HL-60 (cell line): Measurements from ENCODE around the gene INPP5B.

Experiments used
- DNase-seq, 2 experiments: peaks; one replicate each; pipeline ENCODE4 v3.0.0-alpha.2; 2010 to 2020; ENCODE audit warnings: low read depth in 1 of 2, low spot score in 1 of 2
- H3K27ac ChIP-seq: fragments of 250-450 bp; sonication (Bioruptor Pico); replicated peaks from 2 replicates; pipeline ENCODE4 v1.5.1; 2020; ENCODE audit warnings: mild to moderate bottlenecking, moderate library complexity
- H3K27me3 ChIP-seq: fragments of 250-450 bp; sonication (Bioruptor Pico); 2 replicates; pipeline ENCODE4 v1.5.1; 2021; ENCODE audit warnings: mild to moderate bottlenecking, moderate library complexity; ENCODE audit not compliant: insufficient read depth, poor library complexity, severe bottlenecking
- H3K4me3 ChIP-seq: replicated peaks from 2 replicates; pipeline ENCODE4 v1.5.1; 2011; ENCODE audit warnings: mild to moderate bottlenecking, control low read depth, low read length; ENCODE audit not compliant: insufficient read depth
- GABPA ChIP-seq: IDR thresholded peaks from 2 replicates; pipeline ENCODE4 v1.6.1; 2012; ENCODE audit warnings: low read depth
- POLR2AphosphoS5 ChIP-seq: IDR thresholded peaks from 2 replicates; pipeline ENCODE4 v1.6.1; 2012; ENCODE audit warnings: low read depth
- SPI1 ChIP-seq: IDR thresholded peaks from 2 replicates; pipeline ENCODE4 v1.6.1; 2012; ENCODE audit warnings: low read depth, mild to moderate bottlenecking, borderline replicate concordance
- TF ChIP-seq, protein P1 (sequence below): IDR thresholded peaks from one replicate; pipeline ENCODE4 v1.5.1; 2011; ENCODE audit warnings: low read length, control low read depth, inconsistent platforms; ENCODE audit not compliant: insufficient read depth
- TF ChIP-seq, protein P2 (sequence below): IDR thresholded peaks from 2 replicates; pipeline ENCODE4 v1.6.1; 2012; ENCODE audit warnings: low read depth; ENCODE audit not compliant: insufficient replicate concordance

Gene INPP5B

GRCh38 chr1:37828410-37829074, 118.3 kb downstream of the INPP5B start:
- H3K4me3 ChIP-seq = no peak overlapping the region
- H3K27ac ChIP-seq = no peak overlapping the region
- no peak for DNase-seq
- no peaks in the 10 kb centered on the region for H3K27me3 ChIP-seq
- no peak for TF ChIP-seq POLR2AphosphoS5
- TF ChIP-seq GABPA = no peak
- TF ChIP-seq, protein P1, sequence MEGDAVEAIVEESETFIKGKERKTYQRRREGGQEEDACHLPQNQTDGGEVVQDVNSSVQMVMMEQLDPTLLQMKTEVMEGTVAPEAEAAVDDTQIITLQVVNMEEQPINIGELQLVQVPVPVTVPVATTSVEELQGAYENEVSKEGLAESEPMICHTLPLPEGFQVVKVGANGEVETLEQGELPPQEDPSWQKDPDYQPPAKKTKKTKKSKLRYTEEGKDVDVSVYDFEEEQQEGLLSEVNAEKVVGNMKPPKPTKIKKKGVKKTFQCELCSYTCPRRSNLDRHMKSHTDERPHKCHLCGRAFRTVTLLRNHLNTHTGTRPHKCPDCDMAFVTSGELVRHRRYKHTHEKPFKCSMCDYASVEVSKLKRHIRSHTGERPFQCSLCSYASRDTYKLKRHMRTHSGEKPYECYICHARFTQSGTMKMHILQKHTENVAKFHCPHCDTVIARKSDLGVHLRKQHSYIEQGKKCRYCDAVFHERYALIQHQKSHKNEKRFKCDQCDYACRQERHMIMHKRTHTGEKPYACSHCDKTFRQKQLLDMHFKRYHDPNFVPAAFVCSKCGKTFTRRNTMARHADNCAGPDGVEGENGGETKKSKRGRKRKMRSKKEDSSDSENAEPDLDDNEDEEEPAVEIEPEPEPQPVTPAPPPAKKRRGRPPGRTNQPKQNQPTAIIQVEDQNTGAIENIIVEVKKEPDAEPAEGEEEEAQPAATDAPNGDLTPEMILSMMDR = no peak
- TF ChIP-seq, protein P2, sequence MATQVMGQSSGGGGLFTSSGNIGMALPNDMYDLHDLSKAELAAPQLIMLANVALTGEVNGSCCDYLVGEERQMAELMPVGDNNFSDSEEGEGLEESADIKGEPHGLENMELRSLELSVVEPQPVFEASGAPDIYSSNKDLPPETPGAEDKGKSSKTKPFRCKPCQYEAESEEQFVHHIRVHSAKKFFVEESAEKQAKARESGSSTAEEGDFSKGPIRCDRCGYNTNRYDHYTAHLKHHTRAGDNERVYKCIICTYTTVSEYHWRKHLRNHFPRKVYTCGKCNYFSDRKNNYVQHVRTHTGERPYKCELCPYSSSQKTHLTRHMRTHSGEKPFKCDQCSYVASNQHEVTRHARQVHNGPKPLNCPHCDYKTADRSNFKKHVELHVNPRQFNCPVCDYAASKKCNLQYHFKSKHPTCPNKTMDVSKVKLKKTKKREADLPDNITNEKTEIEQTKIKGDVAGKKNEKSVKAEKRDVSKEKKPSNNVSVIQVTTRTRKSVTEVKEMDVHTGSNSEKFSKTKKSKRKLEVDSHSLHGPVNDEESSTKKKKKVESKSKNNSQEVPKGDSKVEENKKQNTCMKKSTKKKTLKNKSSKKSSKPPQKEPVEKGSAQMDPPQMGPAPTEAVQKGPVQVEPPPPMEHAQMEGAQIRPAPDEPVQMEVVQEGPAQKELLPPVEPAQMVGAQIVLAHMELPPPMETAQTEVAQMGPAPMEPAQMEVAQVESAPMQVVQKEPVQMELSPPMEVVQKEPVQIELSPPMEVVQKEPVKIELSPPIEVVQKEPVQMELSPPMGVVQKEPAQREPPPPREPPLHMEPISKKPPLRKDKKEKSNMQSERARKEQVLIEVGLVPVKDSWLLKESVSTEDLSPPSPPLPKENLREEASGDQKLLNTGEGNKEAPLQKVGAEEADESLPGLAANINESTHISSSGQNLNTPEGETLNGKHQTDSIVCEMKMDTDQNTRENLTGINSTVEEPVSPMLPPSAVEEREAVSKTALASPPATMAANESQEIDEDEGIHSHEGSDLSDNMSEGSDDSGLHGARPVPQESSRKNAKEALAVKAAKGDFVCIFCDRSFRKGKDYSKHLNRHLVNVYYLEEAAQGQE = no peak

DNA sequence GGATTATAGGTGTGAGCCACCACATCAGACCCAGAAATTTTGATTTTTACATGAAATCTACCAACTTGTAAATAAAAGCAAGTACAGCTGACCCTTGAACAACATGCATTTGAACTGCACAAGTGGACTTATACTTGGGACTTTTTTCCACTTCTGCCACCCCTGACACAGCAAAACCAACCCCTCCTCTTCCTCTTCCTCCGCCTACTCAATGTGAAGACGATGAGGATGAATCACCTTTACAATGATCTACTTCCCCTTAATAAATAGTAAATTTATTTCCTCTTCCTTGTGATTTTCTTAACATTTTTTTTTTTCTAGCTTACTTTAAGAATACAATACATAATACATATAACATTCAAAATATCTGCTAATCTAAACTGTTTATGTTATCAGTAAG, 121.3 kb downstream of the INPP5B start:
- TF ChIP-seq SPI1 = peak; percentile 26; the same call in 1 of the 2 replicates
- TF ChIP-seq, protein P2 = no peak
- TF ChIP-seq POLR2AphosphoS5 = no peak
- TF ChIP-seq, protein P1 = no peak
- no peak for TF ChIP-seq GABPA
- peak; percentile 28 to 46 for DNase-seq
- no peak overlapping the region for H3K4me3 ChIP-seq

GRCh38 chr1:37824001-37824400, 122.9 kb downstream of the INPP5B start:
- Histone ChIP-seq H3K27me3 (no peaks in the 10 kb centered on the region), H3K4me3 (no peak overlapping the region), H3K27ac (no peak overlapping the region)
- DNase-seq = no peak
- TF ChIP-seq GABPA (no peak), POLR2AphosphoS5 (no peak), SPI1 (no peak)
- TF ChIP-seq, protein P2 = no peak
- TF ChIP-seq, protein P1 = no peak

More for the DNA sequence above, 121.3 kb downstream of the INPP5B start:
- Histone ChIP-seq H3K27me3 (no peaks in the 10 kb centered on the region), H3K27ac (no peak overlapping the region)
